Femur (tissue), 1 donor: ENCODE data around the gene SIX2.

Experiments
- DNase-seq: peaks from one replicate; pipeline ENCODE4 v3.0.0-alpha.2; 2017

The SIX2 gene

GRCh38 chr2:44964752-44965236 lies 44.5 kb downstream of the SIX2 start:
- no peak for DNase-seq

- no peak for DNase-seq
Measured at GRCh38 chr2:44962176-44962695, 47.0 kb downstream of the SIX2 start.

- no peak for DNase-seq
Measured at GRCh38 chr2:44960871-44961270, 48.4 kb downstream of the SIX2 start.

- DNase-seq = no peak
Measured at GRCh38 chr2:44959855-44960254, 49.4 kb downstream of the SIX2 start.

- no peak for DNase-seq
Measured at GRCh38 chr2:44957656-44958327, 51.5 kb downstream of the SIX2 start.

- DNase-seq = no peak
Measured at GRCh38 chr2:44956843-44957242, 52.4 kb downstream of the SIX2 start.

GRCh38 chr2:44955593-44956392 lies 53.5 kb downstream of the SIX2 start:
- peak; percentile 85 for DNase-seq
